DOHH2 (cell line): ENCODE results near the gene FBXO34.

ENCODE experiments used
- EZH2phosphoT487 ChIP-seq: fragments of 200-600 bp; sonication (generic); IDR thresholded peaks from 2 replicates; pipeline ENCODE4 v1.6.1; 2017; ENCODE audit warnings: borderline replicate concordance, mild to moderate bottlenecking, antibody characterized with exemption, low read length, moderate library complexity, mixed read lengths
- TF ChIP-seq, protein P1 (sequence below): fragments of 200-600 bp; sonication (generic); IDR thresholded peaks from one replicate; pipeline ENCODE4 v1.5.1; 2014; ENCODE audit warnings: antibody characterized with exemption, mild to moderate bottlenecking, low read depth, low read length; ENCODE audit not compliant: poor library complexity, severe bottlenecking

DNA sequence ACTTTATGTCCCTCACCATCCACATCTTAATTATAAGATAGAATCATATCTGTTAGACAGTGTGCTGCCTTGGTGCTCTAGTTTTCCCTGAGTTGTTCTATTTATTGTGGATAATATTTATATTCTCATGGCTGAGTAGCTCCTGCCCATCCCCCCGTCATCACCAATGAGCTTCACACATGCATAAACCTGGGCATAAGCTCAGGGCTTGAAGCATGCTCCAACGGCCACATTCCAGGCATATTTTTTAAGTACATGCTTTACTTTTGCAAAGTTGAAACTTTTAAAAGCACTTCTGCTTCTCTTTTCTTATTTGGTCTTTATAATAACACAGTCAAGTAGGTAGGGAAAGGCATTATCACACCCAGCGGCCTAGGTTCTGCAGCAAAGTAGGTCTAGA, 3.4 kb upstream of the FBXO34 start:
- TF ChIP-seq, protein P1, sequence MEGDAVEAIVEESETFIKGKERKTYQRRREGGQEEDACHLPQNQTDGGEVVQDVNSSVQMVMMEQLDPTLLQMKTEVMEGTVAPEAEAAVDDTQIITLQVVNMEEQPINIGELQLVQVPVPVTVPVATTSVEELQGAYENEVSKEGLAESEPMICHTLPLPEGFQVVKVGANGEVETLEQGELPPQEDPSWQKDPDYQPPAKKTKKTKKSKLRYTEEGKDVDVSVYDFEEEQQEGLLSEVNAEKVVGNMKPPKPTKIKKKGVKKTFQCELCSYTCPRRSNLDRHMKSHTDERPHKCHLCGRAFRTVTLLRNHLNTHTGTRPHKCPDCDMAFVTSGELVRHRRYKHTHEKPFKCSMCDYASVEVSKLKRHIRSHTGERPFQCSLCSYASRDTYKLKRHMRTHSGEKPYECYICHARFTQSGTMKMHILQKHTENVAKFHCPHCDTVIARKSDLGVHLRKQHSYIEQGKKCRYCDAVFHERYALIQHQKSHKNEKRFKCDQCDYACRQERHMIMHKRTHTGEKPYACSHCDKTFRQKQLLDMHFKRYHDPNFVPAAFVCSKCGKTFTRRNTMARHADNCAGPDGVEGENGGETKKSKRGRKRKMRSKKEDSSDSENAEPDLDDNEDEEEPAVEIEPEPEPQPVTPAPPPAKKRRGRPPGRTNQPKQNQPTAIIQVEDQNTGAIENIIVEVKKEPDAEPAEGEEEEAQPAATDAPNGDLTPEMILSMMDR, result no peak
- TF ChIP-seq EZH2phosphoT487, result no peak
